Measurements from ENCODE around the gene KREMEN1. TPM values are rescaled to one million over a fixed set of nuclear protein-coding genes. Genes with fewer than 3 reads are reported as not detected.

The KREMEN1 gene
- total and polyA plus RNA-seq, 2 donors: 10.7 to 14.2 TPM

- Histone ChIP-seq H3K36me3 (ENCODE audit: control insufficient read depth in 2 of 2, insufficient read depth in 2 of 2, low read length in 1 of 2) (peaks cover 6% of the 10 kb centered on the region in 2 donors), H3K9me3 (ENCODE audit: control insufficient read depth in 2 of 2, insufficient read depth in 1 of 2, low read length in 1 of 2) (no peaks in the 10 kb centered on the region), H3K4me3 (ENCODE audit: low read length in 2 of 2) (no peak overlapping the region), H3K4me1 (ENCODE audit: control insufficient read depth in 2 of 2, insufficient read depth in 2 of 2, low read length in 2 of 2) (peaks cover 0 to 8% of the 10 kb centered on the region in 2 donors), H3K27me3 (ENCODE audit: control insufficient read depth in 2 of 2, insufficient read depth in 1 of 2, low read length in 1 of 2) (no peaks in the 10 kb centered on the region), H3K27ac (ENCODE audit: low read depth in 1 of 2, low read length in 1 of 2) (no peak overlapping the region)
- DNase-seq (ENCODE audit: low read depth in 6 of 9, low spot score in 9 of 9): no peak
- WGBS: 96% methylated on average over 3 of the region's 3 CpGs
These were observed 17.2 kb downstream of the KREMEN1 start for GRCh38 chr22:29090039-29090438.

- Histone ChIP-seq H3K4me3 (ENCODE audit: low read length in 2 of 2) (no peak overlapping the region), H3K36me3 (ENCODE audit: control insufficient read depth in 2 of 2, insufficient read depth in 2 of 2, low read length in 1 of 2) (peaks cover 12 to 17% of the 10 kb centered on the region in 2 donors), H3K27me3 (ENCODE audit: control insufficient read depth in 2 of 2, insufficient read depth in 1 of 2, low read length in 1 of 2) (no peaks in the 10 kb centered on the region), H3K9me3 (ENCODE audit: control insufficient read depth in 2 of 2, insufficient read depth in 1 of 2, low read length in 1 of 2) (no peaks in the 10 kb centered on the region), H3K4me1 (ENCODE audit: control insufficient read depth in 2 of 2, insufficient read depth in 2 of 2, low read length in 2 of 2) (peaks cover 0 to 8% of the 10 kb centered on the region in 2 donors), H3K27ac (ENCODE audit: low read depth in 1 of 2, low read length in 1 of 2) (no peak overlapping the region)
- WGBS: 97% methylated on average over 4 of the region's 4 CpGs
- DNase-seq (ENCODE audit: low read depth in 6 of 9, low spot score in 9 of 9): no peak
These were observed 19.4 kb downstream of the KREMEN1 start for GRCh38 chr22:29092243-29092642.

DNA sequence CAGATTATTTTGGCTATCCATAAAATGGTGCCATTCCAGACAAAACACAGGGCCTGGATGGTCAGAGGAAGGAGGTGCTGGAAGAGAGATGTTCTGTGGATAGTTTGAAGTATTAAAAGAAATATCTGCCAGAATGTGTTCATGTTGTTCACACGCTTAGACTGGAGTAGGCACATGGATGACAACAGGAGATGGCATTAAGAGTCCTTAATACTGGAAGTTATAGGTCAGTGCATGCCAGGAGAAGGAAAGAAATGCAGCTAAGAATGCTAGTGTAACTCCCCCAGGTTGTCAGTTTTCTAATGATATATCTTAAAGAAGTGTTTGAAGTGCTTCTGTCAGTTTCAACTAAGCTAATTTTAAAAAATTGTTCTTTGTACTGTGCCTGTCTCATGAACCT, 20.2 kb downstream of the KREMEN1 start:
- H3K36me3 ChIP-seq (ENCODE audit: control insufficient read depth in 2 of 2, insufficient read depth in 2 of 2, low read length in 1 of 2): peaks cover 12 to 17% of the 10 kb centered on the region in 2 donors
- no peaks in the 10 kb centered on the region for H3K9me3 ChIP-seq (ENCODE audit: control insufficient read depth in 2 of 2, insufficient read depth in 1 of 2, low read length in 1 of 2)
- DNase-seq (ENCODE audit: low read depth in 6 of 9, low spot score in 9 of 9): no peak
- H3K4me1 ChIP-seq (ENCODE audit: control insufficient read depth in 2 of 2, insufficient read depth in 2 of 2, low read length in 2 of 2): peaks cover 0 to 8% of the 10 kb centered on the region in 2 donors
- H3K4me3 ChIP-seq (ENCODE audit: low read length in 2 of 2): no peak overlapping the region
- H3K27me3 ChIP-seq (ENCODE audit: control insufficient read depth in 2 of 2, insufficient read depth in 1 of 2, low read length in 1 of 2): no peaks in the 10 kb centered on the region
- peak overlapping the region in 1 of 2 donors; percentile 5 for H3K27ac ChIP-seq (ENCODE audit: low read depth in 1 of 2, low read length in 1 of 2)
- 94% methylated on average over 1 of the region's 1 CpG for WGBS

DNA sequence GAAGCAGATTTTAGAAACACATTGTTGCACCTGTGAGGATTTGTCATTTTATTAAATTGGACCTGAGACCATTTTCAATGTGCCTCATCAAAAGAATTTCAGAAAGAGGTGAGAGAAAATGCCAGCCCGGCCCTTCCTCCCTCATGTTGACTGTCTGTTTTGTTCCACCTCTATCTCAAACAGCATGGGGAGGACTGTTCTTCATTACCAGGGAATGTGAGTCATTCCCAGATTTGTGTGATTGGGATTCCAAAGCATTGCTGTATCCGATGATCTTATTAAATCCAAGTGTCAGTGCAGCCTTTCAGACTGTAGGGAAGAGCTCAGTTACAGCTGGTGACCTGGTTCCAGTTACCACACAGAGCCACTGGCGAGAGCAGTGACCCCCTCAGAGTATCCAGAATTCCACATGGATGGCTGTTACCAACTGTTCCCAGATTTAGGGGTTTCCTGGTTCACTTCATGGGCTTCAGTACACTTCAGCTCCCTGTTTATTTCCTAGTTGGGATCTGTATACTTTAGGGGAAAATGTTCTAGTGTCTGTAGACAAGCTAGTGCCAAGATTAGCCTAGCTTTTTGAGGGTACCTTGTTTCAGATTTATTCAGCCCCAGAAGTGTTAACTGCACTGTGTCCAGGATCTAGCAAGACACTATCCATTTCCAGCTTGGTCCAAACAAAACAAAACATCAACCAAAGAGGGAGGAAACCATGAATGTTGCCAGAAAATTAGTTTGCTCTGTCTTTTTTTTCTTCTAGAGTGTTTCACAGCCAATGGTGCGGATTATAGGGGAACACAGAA, 20.9 kb downstream of the KREMEN1 start:
- Histone ChIP-seq H3K4me3 (ENCODE audit: low read length in 2 of 2) (no peak overlapping the region), H3K36me3 (ENCODE audit: control insufficient read depth in 2 of 2, insufficient read depth in 2 of 2, low read length in 1 of 2) (peaks cover 12 to 17% of the 10 kb centered on the region in 2 donors), H3K4me1 (ENCODE audit: control insufficient read depth in 2 of 2, insufficient read depth in 2 of 2, low read length in 2 of 2) (peaks cover 0 to 8% of the 10 kb centered on the region in 2 donors), H3K9me3 (ENCODE audit: control insufficient read depth in 2 of 2, insufficient read depth in 1 of 2, low read length in 1 of 2) (no peaks in the 10 kb centered on the region), H3K27ac (ENCODE audit: low read depth in 1 of 2, low read length in 1 of 2) (peak overlapping the region in 1 of 2 donors; percentile 53), H3K27me3 (ENCODE audit: control insufficient read depth in 2 of 2, insufficient read depth in 1 of 2, low read length in 1 of 2) (no peaks in the 10 kb centered on the region)
- no peak for DNase-seq (ENCODE audit: low read depth in 6 of 9, low spot score in 9 of 9)
- 95% methylated on average over 4 of the region's 4 CpGs for whole genome bisulfite sequencing

- H3K27ac ChIP-seq (ENCODE audit: low read depth in 1 of 2, low read length in 1 of 2): no peak overlapping the region
- WGBS: 98% methylated on average over 2 of the region's 2 CpGs
- H3K27me3 ChIP-seq (ENCODE audit: control insufficient read depth in 2 of 2, insufficient read depth in 1 of 2, low read length in 1 of 2): no peaks in the 10 kb centered on the region
- DNase-seq (ENCODE audit: low read depth in 6 of 9, low spot score in 9 of 9): no peak
- H3K4me3 ChIP-seq (ENCODE audit: low read length in 2 of 2): no peak overlapping the region
- peaks cover 0 to 8% of the 10 kb centered on the region in 2 donors for H3K4me1 ChIP-seq (ENCODE audit: control insufficient read depth in 2 of 2, insufficient read depth in 2 of 2, low read length in 2 of 2)
- no peaks in the 10 kb centered on the region for H3K9me3 ChIP-seq (ENCODE audit: control insufficient read depth in 2 of 2, insufficient read depth in 1 of 2, low read length in 1 of 2)
- peaks cover 15 to 22% of the 10 kb centered on the region in 2 donors for H3K36me3 ChIP-seq (ENCODE audit: control insufficient read depth in 2 of 2, insufficient read depth in 2 of 2, low read length in 1 of 2)
These were observed 22.6 kb downstream of the KREMEN1 start for GRCh38 chr22:29095459-29095858.

GRCh38 chr22:29096736-29097669, 24.2 kb downstream of the KREMEN1 start:
- Histone ChIP-seq H3K36me3 (ENCODE audit: control insufficient read depth in 2 of 2, insufficient read depth in 2 of 2, low read length in 1 of 2) (peaks cover 20 to 26% of the 10 kb centered on the region in 2 donors), H3K27me3 (ENCODE audit: control insufficient read depth in 2 of 2, insufficient read depth in 1 of 2, low read length in 1 of 2) (no peaks in the 10 kb centered on the region), H3K4me1 (ENCODE audit: control insufficient read depth in 2 of 2, insufficient read depth in 2 of 2, low read length in 2 of 2) (peaks cover 0 to 5% of the 10 kb centered on the region in 2 donors), H3K9me3 (ENCODE audit: control insufficient read depth in 2 of 2, insufficient read depth in 1 of 2, low read length in 1 of 2) (no peaks in the 10 kb centered on the region), H3K4me3 (ENCODE audit: low read length in 2 of 2) (no peak overlapping the region), H3K27ac (ENCODE audit: low read depth in 1 of 2, low read length in 1 of 2) (peak overlapping the region in 1 of 2 donors; percentile 11)
- WGBS: 94% methylated on average over 13 of the region's 13 CpGs
- no peak for DNase-seq (ENCODE audit: low read depth in 6 of 9, low spot score in 9 of 9)

- H3K4me1 ChIP-seq (ENCODE audit: control insufficient read depth in 2 of 2, insufficient read depth in 2 of 2, low read length in 2 of 2): peaks cover 0 to 2% of the 10 kb centered on the region in 2 donors
- H3K4me3 ChIP-seq (ENCODE audit: low read length in 2 of 2): no peak overlapping the region
- H3K9me3 ChIP-seq (ENCODE audit: control insufficient read depth in 2 of 2, insufficient read depth in 1 of 2, low read length in 1 of 2): no peaks in the 10 kb centered on the region
- no peak overlapping the region for H3K27ac ChIP-seq (ENCODE audit: low read depth in 1 of 2, low read length in 1 of 2)
- WGBS: over 99% methylated on average over 2 of the region's 2 CpGs
- H3K36me3 ChIP-seq (ENCODE audit: control insufficient read depth in 2 of 2, insufficient read depth in 2 of 2, low read length in 1 of 2): peaks cover 25 to 26% of the 10 kb centered on the region in 2 donors
- no peak for DNase-seq (ENCODE audit: low read depth in 6 of 9, low spot score in 9 of 9)
- H3K27me3 ChIP-seq (ENCODE audit: control insufficient read depth in 2 of 2, insufficient read depth in 1 of 2, low read length in 1 of 2): no peaks in the 10 kb centered on the region
These were observed 25.5 kb downstream of the KREMEN1 start for GRCh38 chr22:29098296-29098695.

GRCh38 chr22:29102300-29102699, 29.5 kb downstream of the KREMEN1 start:
- Histone ChIP-seq H3K27ac (ENCODE audit: low read depth in 1 of 2, low read length in 1 of 2) (no peak overlapping the region), H3K4me1 (ENCODE audit: control insufficient read depth in 2 of 2, insufficient read depth in 2 of 2, low read length in 2 of 2) (no peaks in the 10 kb centered on the region), H3K9me3 (ENCODE audit: control insufficient read depth in 2 of 2, insufficient read depth in 1 of 2, low read length in 1 of 2) (no peaks in the 10 kb centered on the region), H3K27me3 (ENCODE audit: control insufficient read depth in 2 of 2, insufficient read depth in 1 of 2, low read length in 1 of 2) (no peaks in the 10 kb centered on the region), H3K4me3 (ENCODE audit: low read length in 2 of 2) (no peak overlapping the region), H3K36me3 (ENCODE audit: control insufficient read depth in 2 of 2, insufficient read depth in 2 of 2, low read length in 1 of 2) (peaks cover 12 to 14% of the 10 kb centered on the region in 2 donors)
- DNase-seq (ENCODE audit: low read depth in 6 of 9, low spot score in 9 of 9): no peak
- whole genome bisulfite sequencing: 94% methylated on average over 2 of the region's 2 CpGs

GRCh38 chr22:29103121-29103520, 30.3 kb downstream of the KREMEN1 start:
- no peak for DNase-seq (ENCODE audit: low read depth in 6 of 9, low spot score in 9 of 9)
- H3K9me3 ChIP-seq (ENCODE audit: control insufficient read depth in 2 of 2, insufficient read depth in 1 of 2, low read length in 1 of 2): no peaks in the 10 kb centered on the region
- WGBS: 98% methylated on average over 1 of the region's 1 CpG
- no peak overlapping the region for H3K27ac ChIP-seq (ENCODE audit: low read depth in 1 of 2, low read length in 1 of 2)
- no peaks in the 10 kb centered on the region for H3K27me3 ChIP-seq (ENCODE audit: control insufficient read depth in 2 of 2, insufficient read depth in 1 of 2, low read length in 1 of 2)
- H3K4me3 ChIP-seq (ENCODE audit: low read length in 2 of 2): no peak overlapping the region
- no peaks in the 10 kb centered on the region for H3K4me1 ChIP-seq (ENCODE audit: control insufficient read depth in 2 of 2, insufficient read depth in 2 of 2, low read length in 2 of 2)
- peaks cover 12 to 14% of the 10 kb centered on the region in 2 donors for H3K36me3 ChIP-seq (ENCODE audit: control insufficient read depth in 2 of 2, insufficient read depth in 2 of 2, low read length in 1 of 2)
